CD4-positive, alpha-beta memory T cell (primary cell): Measurements from ENCODE around the gene CREB1. TPM values are rescaled to one million over a fixed set of nuclear protein-coding genes. Genes with fewer than 3 reads are reported as not detected.

Experiments
- CTCF ChIA-PET: fragments of 350-600 bp; sonication (Branson Sonifier 250); formaldehyde crosslinking; loops from one replicate; lab custom pipeline; 2021; ENCODE audit warnings: inconsistent platforms; ENCODE audit not compliant: partially characterized antibody; lab: Charles Lee
- POLR2A ChIA-PET: fragments of 350-600 bp; sonication (Branson Sonifier 250); formaldehyde crosslinking; loops from one replicate; lab custom pipeline; 2021; ENCODE audit not compliant: partially characterized antibody; lab: Charles Lee
- DNase-seq, 5 donors: peaks; one replicate each; pipeline versions ENCODE4 v3.0.0 to v3.0.0-alpha.2; 2020 to 2022; ENCODE audit warnings: mixed read lengths in 1 of 5
- H3K27ac ChIP-seq: one replicate; pipeline ENCODE4 v1.7.0; 2013; ENCODE audit warnings: low read depth, low read length
- H3K27me3 ChIP-seq: 2 replicates; pipeline ENCODE4 v1.7.0; 2013; ENCODE audit warnings: mild to moderate bottlenecking, low read length, moderate library complexity; ENCODE audit not compliant: insufficient read depth
- H3K36me3 ChIP-seq: 2 replicates; pipeline ENCODE4 v1.7.0; 2013; ENCODE audit warnings: mild to moderate bottlenecking, low read length, moderate library complexity; ENCODE audit not compliant: insufficient read depth
- H3K4me1 ChIP-seq: 2 replicates; pipeline ENCODE4 v1.7.0; 2013; ENCODE audit warnings: mild to moderate bottlenecking, low read length, moderate library complexity; ENCODE audit not compliant: insufficient read depth
- H3K4me3 ChIP-seq, 2 donors: one replicate each; pipeline ENCODE4 v1.7.0; 2013; ENCODE audit warnings: low read length in 2 of 2, mild to moderate bottlenecking in 1 of 2
- H3K9me3 ChIP-seq, 2 donors: one replicate each; pipeline ENCODE4 v1.7.0; 2013; ENCODE audit warnings: low read length in 2 of 2, control low read depth in 1 of 2; ENCODE audit not compliant: control insufficient read depth in 1 of 2
- H3K27ac Mint-ChIP-seq, 7 donors: one replicate each; pipeline ENCODE4 v1.8.0; 2020 to 2021; ENCODE audit warnings: mixed read lengths in 7 of 7, mild to moderate bottlenecking in 6 of 7, inconsistent platforms in 3 of 7, moderate library complexity in 3 of 7
- H3K27me3 Mint-ChIP-seq, 2 donors: one replicate each; pipeline ENCODE4 v1.8.0; 2020 to 2021; ENCODE audit warnings: mixed read lengths in 2 of 2
- H3K36me3 Mint-ChIP-seq, 2 donors: one replicate each; pipeline ENCODE4 v1.8.0; 2020 to 2021; ENCODE audit warnings: mixed read lengths in 2 of 2, inconsistent platforms in 1 of 2, mild to moderate bottlenecking in 1 of 2
- H3K4me1 Mint-ChIP-seq, 4 donors: one replicate each; pipeline ENCODE4 v1.8.0; 2020 to 2021; ENCODE audit warnings: mixed read lengths in 4 of 4, mild to moderate bottlenecking in 1 of 4
- H3K4me3 Mint-ChIP-seq, 8 donors: one replicate each; pipeline ENCODE4 v1.8.0; 2020 to 2021; ENCODE audit warnings: mixed read lengths in 8 of 8, mild to moderate bottlenecking in 7 of 8, moderate library complexity in 6 of 8, inconsistent platforms in 3 of 8
- H3K9me3 Mint-ChIP-seq, 8 donors: one replicate each; pipeline ENCODE4 v1.8.0; 2020 to 2021; ENCODE audit warnings: mixed read lengths in 8 of 8, mild to moderate bottlenecking in 5 of 8, inconsistent platforms in 3 of 8, moderate library complexity in 1 of 8
- intact Hi-C: fragments of 100-400 bp; cut with micrococcal nuclease; formaldehyde crosslinking; loops from one replicate; pipeline ENCODE4 v1.15.1; 2023
- polyA plus RNA-seq, 2 donors: library from polyadenylated mRNA; unstranded; fragments of 300-500 nt; fragmentation: Illumina TruSeq; gene quantifications; one replicate each; pipeline ENCODE4 v1.2.3, GENCODE V29; 2021
- total RNA-seq, 2 experiments: library from RNA; stranded (reverse); gene quantifications; one replicate each; pipeline ENCODE4 v1.2.3, GENCODE V29; 2021

Gene CREB1
- total and polyA plus RNA-seq, 4 experiments from 2014 or later: 60.0 to 128 (median 102) TPM

DNA sequence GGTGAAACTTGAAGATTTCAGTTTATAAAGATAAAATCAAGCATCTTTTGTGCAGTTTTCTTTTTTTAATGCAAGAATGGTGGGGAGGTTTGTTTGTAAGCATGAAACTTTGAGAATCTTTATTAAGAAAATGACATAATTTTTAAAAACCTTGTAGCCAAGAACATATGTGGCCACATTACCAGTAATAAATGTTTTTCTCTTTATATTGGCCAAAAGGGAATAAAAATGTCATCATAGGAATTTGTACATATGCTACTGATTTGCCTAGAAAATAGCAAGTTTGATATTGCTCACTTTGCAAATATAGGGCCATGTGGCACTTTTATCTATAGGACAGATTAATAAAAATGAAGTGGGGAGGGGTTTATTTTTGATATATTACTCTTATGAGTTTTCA lies 69.9 kb downstream of the CREB1 start:
- ChIA-PET CTCF (no interaction called here), POLR2A (interaction anchor here (0.9 kb wide), 1 partner anchor 70 kb away, joined by 3 read pairs; the partner anchor contains the start of gene CREB1)

DNA sequence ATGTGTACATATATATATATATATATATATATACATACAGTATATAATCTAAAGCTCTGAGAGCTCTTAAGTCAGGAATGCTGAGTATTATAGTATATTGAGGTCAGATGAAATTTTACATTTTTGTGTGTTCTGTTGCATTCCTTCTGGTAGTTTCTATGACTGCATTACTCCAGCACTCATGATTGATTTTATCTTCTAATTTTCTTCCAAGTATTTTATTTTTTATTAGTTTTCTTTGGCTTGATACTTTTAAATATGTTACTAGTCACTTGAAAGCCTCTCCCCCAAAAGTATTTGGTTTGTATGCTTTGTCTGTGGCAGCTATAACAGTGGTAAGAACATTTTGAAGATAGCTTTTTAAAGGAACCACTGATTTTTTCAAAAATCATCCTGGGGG lies 70.5 kb downstream of the CREB1 start:
- Mint-ChIP-seq H3K36me3 (peaks cover 16 to 28% of the 10 kb centered on the region in 2 donors), H3K4me3 (no peak overlapping the region), H3K4me1 (peaks cover 13 to 20% (median 15%) of the 10 kb centered on the region in 4 donors), H3K27me3 (no peaks in the 10 kb centered on the region), H3K27ac (peak overlapping the region in 1 of 7 donors; percentile 45), H3K9me3 (no peaks in the 10 kb centered on the region)
- Histone ChIP-seq H3K27me3 (no peaks in the 10 kb centered on the region), H3K4me1 (peaks cover 4% of the 10 kb centered on the region), H3K9me3 (no peaks in the 10 kb centered on the region), H3K36me3 (peaks cover 8% of the 10 kb centered on the region), H3K27ac (no peak overlapping the region), H3K4me3 (no peak overlapping the region)
- CTCF ChIA-PET: no interaction called here
- intact Hi-C loops: no loop called here
- POLR2A ChIA-PET: no interaction called here
- no peak for DNase-seq

More for the DNA sequence above, 69.9 kb downstream of the CREB1 start:
- Mint-ChIP-seq H3K36me3 (peaks cover 20 to 32% of the 10 kb centered on the region in 2 donors), H3K4me1 (peaks cover 9 to 14% (median 11%) of the 10 kb centered on the region in 4 donors), H3K27ac (peak overlapping the region in 6 of 7 donors; percentile 9 to 80 (median 36)), H3K27me3 (no peaks in the 10 kb centered on the region), H3K9me3 (no peaks in the 10 kb centered on the region), H3K4me3 (no peak overlapping the region)
- Histone ChIP-seq H3K4me3 (no peak overlapping the region), H3K4me1 (no peaks in the 10 kb centered on the region), H3K36me3 (peaks cover 8% of the 10 kb centered on the region), H3K27me3 (no peaks in the 10 kb centered on the region), H3K27ac (no peak overlapping the region), H3K9me3 (no peaks in the 10 kb centered on the region)
- no peak for DNase-seq
- intact Hi-C loops: no loop called here

DNA sequence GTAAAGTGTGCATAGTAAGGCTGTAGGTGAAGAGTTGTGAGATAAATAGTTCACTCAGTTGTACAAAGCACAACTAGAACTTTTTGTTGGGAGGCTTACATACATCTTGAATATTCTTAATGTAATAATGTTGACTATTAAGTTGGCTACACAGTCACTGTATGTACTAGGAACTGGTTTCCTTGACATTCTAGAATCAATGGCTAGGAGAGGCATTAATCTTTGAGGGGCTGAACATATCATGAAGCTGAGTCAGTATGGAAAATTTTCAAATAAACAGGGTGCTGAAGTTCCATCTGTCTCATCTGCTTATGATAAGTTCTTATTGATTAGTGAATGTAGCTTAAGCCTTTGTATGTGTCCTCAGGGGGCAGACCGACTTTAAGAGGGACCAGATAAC lies 72.0 kb downstream of the CREB1 start:
- Histone ChIP-seq H3K9me3 (no peaks in the 10 kb centered on the region), H3K4me1 (peaks cover 5% of the 10 kb centered on the region), H3K36me3 (peaks cover 8% of the 10 kb centered on the region), H3K27ac (no peak overlapping the region), H3K4me3 (no peak overlapping the region), H3K27me3 (no peaks in the 10 kb centered on the region)
- H3K4me3 Mint-ChIP-seq: no peak overlapping the region
- CTCF ChIA-PET: interaction anchor here (1.6 kb wide), 1 partner anchor 67 kb away, joined by 4 read pairs; no protein-coding TSS in a partner anchor
- peaks cover 13 to 26% (median 23%) of the 10 kb centered on the region in 4 donors for H3K4me1 Mint-ChIP-seq
- no peak for DNase-seq
- peak overlapping the region in 6 of 7 donors; percentile 14 to 73 (median 47) for H3K27ac Mint-ChIP-seq
- POLR2A ChIA-PET: no interaction called here
- no peaks in the 10 kb centered on the region for H3K9me3 Mint-ChIP-seq
- no peaks in the 10 kb centered on the region for H3K27me3 Mint-ChIP-seq
- H3K36me3 Mint-ChIP-seq: peaks cover 21% of the 10 kb centered on the region in 2 donors
- intact Hi-C loops: no loop called here

DNA sequence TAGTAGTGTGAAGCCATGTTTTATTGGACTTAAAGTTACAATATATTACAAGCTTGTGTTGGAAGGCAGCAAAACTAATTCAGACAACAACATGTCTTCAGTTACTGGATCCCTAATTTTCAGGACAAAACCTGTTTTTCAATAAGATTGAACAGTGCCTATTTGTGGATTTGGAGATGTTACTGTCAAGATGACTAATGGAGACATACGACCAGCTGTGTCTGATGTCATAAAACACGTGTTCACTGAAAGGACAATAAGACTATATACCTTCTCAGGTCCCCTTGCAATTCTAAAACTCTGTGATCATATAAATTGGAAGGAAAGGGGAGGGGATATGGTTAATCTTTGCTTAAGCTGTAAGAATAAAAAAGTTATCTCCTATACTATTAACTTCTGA lies 73.7 kb downstream of the CREB1 start:
- no peak for DNase-seq
- Mint-ChIP-seq H3K36me3 (peaks cover 12 to 19% of the 10 kb centered on the region in 2 donors), H3K4me1 (peaks cover 14 to 26% (median 24%) of the 10 kb centered on the region in 4 donors), H3K27ac (peak overlapping the region in 6 of 7 donors; percentile 2 to 84 (median 43)), H3K27me3 (no peaks in the 10 kb centered on the region), H3K4me3 (no peak overlapping the region), H3K9me3 (no peaks in the 10 kb centered on the region)
- H3K9me3 ChIP-seq: no peaks in the 10 kb centered on the region
- H3K4me1 ChIP-seq: peaks cover 5% of the 10 kb centered on the region
- intact Hi-C loops: no loop called here
- H3K27ac ChIP-seq: no peak overlapping the region
- H3K36me3 ChIP-seq: no peaks in the 10 kb centered on the region
- CTCF ChIA-PET: interaction anchor here (0.6 to 2.1 kb wide), 3 partner anchors 12 to 645 kb away, joined by 3 to 6 read pairs (median 4); partner anchors contain the start of gene METTL21A
- H3K27me3 ChIP-seq: no peaks in the 10 kb centered on the region
- no peak overlapping the region for H3K4me3 ChIP-seq
- POLR2A ChIA-PET: interaction anchor here (0.5 to 1.1 kb wide), 2 partner anchors 108 to 1518 kb away, joined by 3 read pairs; partner anchors contain the start of gene CCNYL1

DNA sequence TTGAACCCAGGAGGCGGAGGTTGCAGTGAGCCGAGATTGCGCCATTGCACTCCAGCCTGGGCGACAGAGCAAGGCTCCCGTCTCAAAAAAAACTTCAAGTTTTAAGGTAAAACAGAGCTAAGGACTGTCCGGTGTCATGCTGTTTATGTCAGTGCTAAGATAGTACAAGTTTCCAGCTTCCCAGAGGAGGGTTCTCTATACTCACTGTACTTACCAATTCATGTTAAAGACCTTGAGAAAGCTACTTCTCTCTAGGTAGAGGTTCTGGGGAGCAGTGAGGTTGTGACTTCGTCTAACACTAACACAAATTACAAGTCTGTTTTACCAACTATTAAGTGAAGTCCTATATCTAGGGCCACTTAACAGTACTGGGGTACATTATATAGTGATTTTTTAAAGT lies 76.6 kb downstream of the CREB1 start:
- Mint-ChIP-seq H3K27ac (peak overlapping the region in 1 of 7 donors; percentile 15), H3K4me3 (no peak overlapping the region), H3K36me3 (peaks cover 3 to 14% of the 10 kb centered on the region in 2 donors), H3K4me1 (peaks cover 14 to 26% (median 23%) of the 10 kb centered on the region in 4 donors), H3K9me3 (no peaks in the 10 kb centered on the region), H3K27me3 (no peaks in the 10 kb centered on the region)
- no peak overlapping the region for H3K4me3 ChIP-seq
- no peak overlapping the region for H3K27ac ChIP-seq
- no peaks in the 10 kb centered on the region for H3K9me3 ChIP-seq
- ChIA-PET POLR2A (no interaction called here), CTCF (no interaction called here)
- H3K4me1 ChIP-seq: peaks cover 5% of the 10 kb centered on the region
- H3K27me3 ChIP-seq: no peaks in the 10 kb centered on the region
- intact Hi-C loops: no loop called here
- no peaks in the 10 kb centered on the region for H3K36me3 ChIP-seq
- no peak for DNase-seq

DNA sequence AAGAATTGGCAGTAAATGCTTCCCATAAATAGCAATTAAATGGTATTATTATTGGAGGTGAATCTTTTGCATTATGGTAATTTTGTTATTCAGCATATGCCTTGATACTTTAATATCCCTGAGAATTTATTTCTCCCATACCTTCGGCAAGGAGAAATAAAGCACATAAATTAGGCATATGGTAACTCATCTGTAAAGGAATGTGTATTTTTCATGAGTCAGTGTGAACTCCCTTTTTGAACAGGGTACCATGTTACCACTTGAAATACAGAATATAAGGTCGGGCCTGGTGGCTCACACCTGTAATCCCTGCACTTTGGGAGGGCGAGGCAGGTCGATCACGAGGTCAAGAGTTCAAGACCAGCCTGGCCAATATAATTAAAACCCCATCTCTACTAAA lies 77.1 kb downstream of the CREB1 start:
- Mint-ChIP-seq H3K4me1 (peaks cover 13 to 26% (median 20%) of the 10 kb centered on the region in 4 donors), H3K27me3 (no peaks in the 10 kb centered on the region), H3K9me3 (no peaks in the 10 kb centered on the region), H3K27ac (no peak overlapping the region), H3K36me3 (peaks cover 3 to 14% of the 10 kb centered on the region in 2 donors), H3K4me3 (no peak overlapping the region)
- Histone ChIP-seq H3K36me3 (no peaks in the 10 kb centered on the region), H3K27me3 (no peaks in the 10 kb centered on the region), H3K4me1 (peaks cover 5% of the 10 kb centered on the region), H3K9me3 (no peaks in the 10 kb centered on the region), H3K4me3 (no peak overlapping the region), H3K27ac (no peak overlapping the region)
- intact Hi-C loops: no loop called here
- ChIA-PET POLR2A (interaction anchor here (0.9 kb wide), 1 partner anchor 18 kb away, joined by 3 read pairs; the partner anchor contains the start of gene METTL21A), CTCF (no interaction called here)
- no peak for DNase-seq

DNA sequence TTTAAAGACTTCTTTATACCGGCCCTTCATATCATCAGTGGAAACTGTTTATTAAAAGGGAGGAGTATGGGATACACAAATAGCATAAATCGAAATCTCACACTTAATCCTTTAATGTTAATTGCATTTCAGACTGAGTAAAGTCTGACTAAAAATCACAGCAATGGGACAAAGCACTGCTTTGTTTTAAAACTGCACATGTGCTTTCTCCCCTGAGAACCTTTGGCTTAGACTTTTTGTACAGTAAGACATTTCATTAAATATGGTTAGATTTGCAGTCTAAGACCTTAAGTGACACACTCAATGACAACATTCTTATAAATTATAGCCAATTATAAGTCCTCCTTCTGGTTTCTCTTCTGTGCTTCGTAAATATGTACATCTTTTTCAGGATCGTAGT lies 83.0 kb downstream of the CREB1 start:
- peaks cover 11% of the 10 kb centered on the region for H3K36me3 ChIP-seq
- H3K27ac ChIP-seq: no peak overlapping the region
- no peaks in the 10 kb centered on the region for H3K9me3 Mint-ChIP-seq
- H3K4me3 Mint-ChIP-seq: no peak overlapping the region
- peak overlapping the region in 1 of 7 donors; percentile 13 for H3K27ac Mint-ChIP-seq
- ChIA-PET POLR2A (interaction anchor here (1.9 kb wide), 1 partner anchor 13 kb away, joined by 6 read pairs; the partner anchor contains the start of gene METTL21A), CTCF (interaction anchor here (0.7 to 1.2 kb wide), 2 partner anchors 79 to 83 kb away, joined by 3 to 4 read pairs; partner anchors contain the start of gene CREB1)
- H3K4me3 ChIP-seq: no peak overlapping the region
- H3K27me3 ChIP-seq: no peaks in the 10 kb centered on the region
- DNase-seq: no peak
- peaks cover 0 to 9% (median 5%) of the 10 kb centered on the region in 4 donors for H3K4me1 Mint-ChIP-seq
- H3K4me1 ChIP-seq: no peaks in the 10 kb centered on the region
- peaks cover 29 to 38% of the 10 kb centered on the region in 2 donors for H3K36me3 Mint-ChIP-seq
- H3K27me3 Mint-ChIP-seq: no peaks in the 10 kb centered on the region
- no peaks in the 10 kb centered on the region for H3K9me3 ChIP-seq
- intact Hi-C loops: no loop called here
